HG03066 (cell line): ENCODE data around the gene ZNF223.

Experiments used
- ATAC-seq: cut with Tn5 transposase; IDR thresholded peaks from one replicate; pipeline ENCODE4 v1.9.1; 2021; ENCODE audit warnings: low read depth; ENCODE audit not compliant: unreplicated experiment

Gene ZNF223

DNA sequence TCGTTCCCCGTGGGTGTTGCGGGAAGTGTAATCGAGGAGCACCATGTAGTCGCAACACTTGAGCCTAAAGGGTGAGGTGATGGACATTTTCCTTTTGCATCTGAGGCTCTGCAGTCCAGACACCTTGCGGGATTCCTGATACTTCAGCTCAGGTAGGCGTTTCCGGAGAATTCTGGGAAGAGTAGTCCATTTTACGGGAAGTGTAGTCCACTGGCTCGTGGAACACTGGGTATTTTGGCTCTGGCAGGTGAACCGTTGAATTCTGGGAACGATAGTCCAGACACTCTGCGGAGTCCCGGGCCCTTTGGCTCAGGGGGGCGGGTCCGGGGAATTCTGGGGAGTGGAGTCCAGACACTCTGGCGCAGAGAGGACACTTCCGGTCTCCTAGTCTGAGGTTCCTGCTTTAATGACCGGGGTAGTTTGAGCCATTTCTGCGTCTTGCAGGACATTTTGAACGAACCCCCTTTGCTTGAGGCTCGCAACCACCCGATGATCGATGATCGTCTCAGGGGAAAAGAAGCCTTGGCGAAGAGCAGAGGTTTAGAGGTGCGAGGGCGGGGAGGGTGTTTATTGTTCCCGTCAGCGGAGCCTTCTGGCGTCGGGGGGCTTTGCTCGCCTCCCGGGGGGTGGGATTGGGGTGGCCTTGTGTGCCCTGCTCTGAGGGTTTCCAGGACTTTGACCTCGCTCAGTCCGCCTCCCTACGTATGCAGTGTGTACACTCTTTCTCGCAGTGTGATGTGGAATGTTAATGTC is at the start of gene ZNF223:
Gene ZNF223 (plus strand): TSS at position 387 of the 753 bp plus-strand sequence. CDS start 3,141 bp downstream, outside the sequence.
- peak; percentile 65 for ATAC-seq

- no peak for ATAC-seq
Measured at GRCh38 chr19:44002212-44002565, 49.6 kb upstream of the ZNF223 start.

DNA sequence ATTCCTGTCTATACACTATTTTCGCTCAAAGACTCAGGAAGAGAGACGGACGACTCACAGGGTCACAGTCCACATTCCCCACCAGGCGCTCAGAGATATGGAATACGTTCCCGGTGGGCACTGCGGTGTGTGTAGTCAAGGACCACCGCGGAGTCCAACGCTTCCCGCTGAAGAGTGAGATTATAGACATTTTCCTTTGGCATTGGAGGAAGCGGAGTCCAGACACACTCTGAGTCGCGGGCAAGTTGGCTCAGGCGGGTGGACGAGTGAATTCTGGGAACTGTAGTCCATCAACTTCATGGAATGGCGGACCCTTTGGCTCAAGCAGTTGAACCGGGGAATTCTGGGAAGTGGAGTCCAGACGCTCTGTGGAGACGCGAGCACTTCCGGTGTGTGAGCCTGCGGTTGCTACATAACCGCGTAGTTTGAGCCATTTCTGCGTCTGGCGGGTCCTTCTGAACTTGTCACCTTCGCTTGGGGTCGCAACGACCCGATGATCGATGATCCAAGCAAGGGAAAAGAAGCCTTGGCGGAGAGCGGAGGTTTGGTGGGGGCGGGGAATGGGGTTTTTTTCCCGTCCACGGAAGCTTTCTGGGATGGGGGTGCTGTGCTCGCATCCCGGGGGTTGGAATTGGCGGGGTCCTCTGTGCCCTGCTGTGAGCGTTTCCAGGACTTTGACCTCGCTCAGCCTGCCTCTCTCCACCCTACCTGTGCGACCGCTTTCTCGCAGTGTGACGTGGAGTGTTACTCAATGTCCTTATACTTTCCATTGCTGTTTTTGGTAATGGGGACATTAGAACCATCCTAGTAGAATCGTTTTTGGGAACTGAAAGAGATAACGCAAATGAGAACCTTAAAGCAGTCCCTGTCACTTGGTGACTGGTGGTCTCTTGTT is 49.0 kb upstream of the ZNF223 start, which contains the start of gene ZNF230:
Gene ZNF230 (plus strand): TSS at position 392 of the 895 bp plus-strand sequence. CDS start 4,122 bp downstream, outside the sequence.
- peak; percentile 85 for ATAC-seq

GRCh38 chr19:44003461-44004009 is 48.3 kb upstream of the ZNF223 start:
- no peak for ATAC-seq

- ATAC-seq, result no peak
Measured at GRCh38 chr19:44005973-44006372, 45.9 kb upstream of the ZNF223 start.

GRCh38 chr19:44007473-44007872 is 44.4 kb upstream of the ZNF223 start:
- ATAC-seq, result no peak

DNA sequence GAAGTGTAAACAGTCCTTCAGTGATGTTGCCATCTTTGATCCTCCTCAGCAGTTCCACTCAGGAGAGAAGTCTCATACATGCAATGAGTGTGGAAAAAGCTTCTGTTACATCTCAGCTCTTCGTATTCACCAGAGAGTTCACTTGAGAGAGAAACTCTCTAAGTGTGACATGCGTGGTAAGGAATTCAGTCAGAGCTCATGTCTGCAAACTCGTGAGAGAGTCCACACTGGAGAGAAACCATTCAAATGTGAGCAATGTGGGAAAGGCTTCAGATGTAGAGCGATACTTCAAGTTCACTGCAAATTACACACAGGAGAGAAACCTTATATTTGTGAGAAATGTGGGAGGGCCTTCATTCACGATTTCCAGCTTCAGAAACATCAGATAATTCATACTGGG is 41.4 kb upstream of the ZNF223 start:
- ATAC-seq, result no peak

DNA sequence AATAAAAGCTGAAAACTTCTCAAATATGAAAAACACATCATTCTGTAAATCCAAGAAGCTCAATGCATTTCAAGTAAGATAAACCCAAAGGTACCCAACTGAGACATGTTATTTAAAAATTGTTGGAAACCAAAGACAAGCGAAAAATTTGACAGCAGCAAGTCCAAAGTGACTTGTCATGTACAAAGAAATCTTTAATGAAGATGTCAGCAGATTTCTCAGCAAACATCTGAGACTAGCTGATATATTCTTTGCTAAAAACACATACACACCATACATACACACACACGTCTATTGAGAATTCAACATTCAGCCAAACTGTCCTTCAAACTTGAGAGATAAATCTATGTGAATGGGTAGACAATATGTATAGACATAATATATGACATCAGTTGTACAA is 32.3 kb upstream of the ZNF223 start:
- ATAC-seq, result no peak

DNA sequence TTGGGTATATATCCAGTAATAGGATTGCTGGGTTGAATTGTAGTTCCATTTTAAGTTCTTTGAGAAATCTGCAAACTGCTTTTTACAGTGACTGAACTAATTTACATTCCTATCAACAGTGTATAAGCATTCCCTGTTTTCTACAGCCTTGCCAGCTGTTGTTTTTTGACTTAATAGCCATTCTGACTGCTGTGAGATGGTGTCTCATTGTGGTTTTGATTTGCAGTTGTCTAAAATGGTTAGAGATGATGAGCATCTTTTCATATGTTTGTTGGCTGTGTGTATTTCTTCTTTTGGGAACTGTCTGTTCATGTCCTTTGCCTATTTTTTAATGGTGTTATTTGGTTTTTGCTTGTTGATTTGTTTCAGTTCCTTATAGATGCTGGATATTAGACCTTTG is 30.6 kb upstream of the ZNF223 start:
- ATAC-seq, result no peak

DNA sequence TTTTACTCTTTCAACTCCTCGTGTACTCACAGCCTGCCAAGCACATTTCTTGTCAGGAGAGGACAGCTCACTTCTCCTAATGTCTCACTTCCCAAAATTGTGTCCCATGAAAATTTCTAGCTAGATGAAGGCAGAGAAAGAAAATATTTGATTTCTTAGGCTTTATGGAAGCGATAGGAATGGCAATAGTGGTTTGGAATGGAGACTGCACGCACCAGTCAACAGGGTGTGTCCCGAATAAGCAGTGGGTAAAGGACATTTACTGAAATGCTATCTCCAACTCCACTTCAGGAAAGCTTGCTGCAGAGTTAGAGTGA is 27.0 kb upstream of the ZNF223 start:
- no peak for ATAC-seq

GRCh38 chr19:44025217-44025936 is 26.5 kb upstream of the ZNF223 start, which contains the start of gene ZNF222:
ZNF222 (plus strand) TSS chr19:44025379; CDS start chr19:44025437, 58 bp downstream.
- peak; percentile 92 for ATAC-seq

DNA sequence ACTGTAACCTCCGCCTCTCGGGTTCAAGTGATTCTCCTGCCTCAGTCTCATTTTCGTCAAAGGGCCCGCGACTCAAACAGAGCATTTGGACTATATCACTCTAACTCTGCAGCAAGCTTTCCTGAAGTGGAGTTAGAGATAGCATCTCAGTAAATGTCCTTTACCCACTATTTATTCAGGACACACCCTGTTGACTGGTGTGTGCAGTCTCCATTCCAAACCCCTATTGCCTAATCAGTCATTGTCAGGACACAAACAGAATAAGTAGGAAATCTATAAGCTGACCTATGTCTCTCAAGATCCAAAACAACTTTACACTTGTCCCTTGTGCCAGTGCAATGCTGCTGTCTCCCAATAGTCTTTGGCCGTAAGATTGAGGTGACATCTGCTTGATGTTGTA is 25.2 kb upstream of the ZNF223 start:
- ATAC-seq, result no peak

- ATAC-seq, result no peak
Measured at GRCh38 chr19:44032001-44032610, 19.7 kb upstream of the ZNF223 start.

DNA sequence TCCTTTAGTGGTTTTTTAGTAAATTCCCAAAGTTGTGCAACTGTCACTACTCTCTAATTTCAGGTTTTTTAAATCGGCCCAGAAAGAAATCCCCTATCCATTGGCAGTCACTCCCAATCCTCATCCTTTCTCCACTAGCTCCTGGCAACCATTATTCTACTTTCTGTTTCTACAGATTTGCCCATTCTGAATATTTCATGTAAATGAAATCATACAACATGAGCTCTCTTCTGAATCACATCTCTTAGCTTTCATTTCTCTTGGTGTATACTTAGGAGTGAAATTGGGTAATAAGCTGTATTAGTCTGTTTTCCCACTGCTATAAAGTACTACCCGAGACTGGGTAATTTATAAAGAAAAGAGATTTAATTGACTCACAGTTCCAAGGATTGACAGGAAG is 9.7 kb upstream of the ZNF223 start:
- no peak for ATAC-seq

GRCh38 chr19:44050740-44051649 is 841 bp upstream of the ZNF223 start:
- peak; percentile 42 for ATAC-seq

GRCh38 chr19:44055870-44056269 is 4.0 kb downstream of the ZNF223 start:
- ATAC-seq, result no peak

DNA sequence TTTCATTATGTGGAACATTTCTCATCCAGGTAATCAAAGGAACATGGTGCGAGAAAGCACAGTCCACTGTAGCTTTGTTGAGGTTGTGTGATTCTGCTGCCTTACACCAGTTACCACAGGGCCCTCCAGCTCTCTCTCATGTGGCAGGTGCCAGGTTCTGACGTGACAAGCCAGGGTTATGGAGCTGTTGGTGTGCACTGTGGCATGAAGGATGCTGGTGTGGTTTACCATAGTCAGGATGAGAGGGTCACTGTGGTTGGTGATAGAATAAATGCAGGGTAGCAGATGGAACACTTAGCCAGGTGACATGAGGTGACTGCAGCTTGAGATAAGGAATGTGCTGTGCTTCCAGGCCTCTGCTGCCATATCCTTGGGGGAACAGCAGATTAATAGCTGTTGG is 7.4 kb downstream of the ZNF223 start:
- ATAC-seq, result no peak

GRCh38 chr19:44061038-44061437 is 9.2 kb downstream of the ZNF223 start:
- no peak for ATAC-seq

GRCh38 chr19:44066305-44066704 is 14.5 kb downstream of the ZNF223 start:
- no peak for ATAC-seq
